ENCODE results near the gene ABHD15. TPM values are rescaled to one million over a fixed set of nuclear protein-coding genes. Genes with fewer than 3 reads are reported as not detected.

Gene ABHD15
- polyA plus RNA-seq, 2 of the 4 experiments (the other 2 are of a cell fraction), result 13.5 to 15.8 TPM

GRCh38 chr17:29593591-29594518 is 27.0 kb upstream of the ABHD15 start (continued):
- TF ChIP-seq HDAC2 (IDR thresholded peaks at IDR 0.05), result 0 out of 2 replicates have a peak, but pooled peaks have one; percentile 31
- TF ChIP-seq ATOH8 (CRISPR knock-in tag; IDR thresholded peaks at IDR 0.05; ENCODE audit: low read depth), result 0 out of 2 replicates have a peak, but pooled peaks have one; percentile 73
- TF ChIP-seq FOXS1 (CRISPR knock-in tag; IDR thresholded peaks at IDR 0.05), result 0 out of 2 replicates have a peak, but pooled peaks have one; percentile 53
- no peak for TF ChIP-seq CHD4 (IDR thresholded peaks at IDR 0.05; ENCODE audit: borderline replicate concordance)
- peak; percentile 22; the same call in 1 of the 2 replicates for TF ChIP-seq PHF8 (IDR thresholded peaks at IDR 0.05; ENCODE audit: borderline replicate concordance, low read depth)
- TF ChIP-seq EHMT2 (IDR thresholded peaks at IDR 0.05; ENCODE audit: low read depth), result peak; percentile 99
- peak; percentile 79 for TF ChIP-seq EHF (CRISPR knock-in tag; IDR thresholded peaks at IDR 0.05)
- peak; percentile 77; the same call in 1 of the 2 replicates for TF ChIP-seq HOXB13 (CRISPR knock-in tag; IDR thresholded peaks at IDR 0.05; ENCODE audit: low read depth)
- no peak for TF ChIP-seq NPAS2 (CRISPR knock-in tag; IDR thresholded peaks at IDR 0.05; ENCODE audit: borderline replicate concordance)
- no peak for TF ChIP-seq ESRRA (IDR thresholded peaks at IDR 0.05; ENCODE audit: borderline replicate concordance, low read length)
- no peak for TF ChIP-seq ELK1 (IDR thresholded peaks at IDR 0.05; ENCODE audit: low read depth, low read length)
- peak; percentile 36 for TF ChIP-seq MAX (IDR thresholded peaks at IDR 0.05)
- no peak for TF ChIP-seq JUNB (IDR thresholded peaks at IDR 0.05)
- peak; percentile 58 for TF ChIP-seq SMC3 (IDR thresholded peaks at IDR 0.05)
- TF ChIP-seq ZSCAN20 (CRISPR knock-in tag; IDR thresholded peaks at IDR 0.05), result 0 out of 2 replicates have a peak, but pooled peaks have one; percentile 39
- TF ChIP-seq CEBPB (IDR thresholded peaks at IDR 0.05), result no peak

- 2% methylated on average over 12 of the region's 96 CpGs for WGBS (ENCODE audit: missing lambda C conversion rate)
- peak within 1 kb of the TSS; percentile 95 to 96 for H3K27ac ChIP-seq
Observed at GRCh38 chr17:29592850-29593551, 26.2 kb upstream of the ABHD15 start, which contains the start of gene ANKRD13B. Gene ANKRD13B, plus strand, starts transcription at chr17:29593132. Its CDS starts 490 bp downstream, at chr17:29593622.

More at GRCh38 chr17:29592850-29593551, 26.2 kb upstream of the ABHD15 start, which contains the start of gene ANKRD13B:
- DNase-seq (ENCODE audit: low read depth in 1 of 2, low spot score in 1 of 2) (peak in 1 of 2 experiments; percentile 66), ATAC-seq (peak in 1 of 2 experiments; percentile 9; a peak in 2 of 6 replicates), FAIRE-seq (no peak)
- ChIA-PET CTCF (interaction anchor here (0.6 to 11.5 kb wide), 24 partner anchors 8 to 640 kb away, joined by 3 to 474 read pairs (median 4); partner anchors contain the start of genes ABHD15 and TP53I13), POLR2A (interaction anchor here (0.5 to 3.0 kb wide), 8 partner anchors 9 to 642 kb away, joined by 3 to 21 read pairs (median 4); partner anchors contain the start of genes ABHD15, NUFIP2, PHF12 and TP53I13)
- peak; percentile 15; the same call in 1 of the 2 replicates for TF ChIP-seq POLR2A (IDR thresholded peaks at IDR 0.05; ENCODE audit: low read length)
- 0 out of 2 replicates have a peak, but pooled peaks have one; percentile 37 for TF ChIP-seq CHD4 (IDR thresholded peaks at IDR 0.05; ENCODE audit: borderline replicate concordance)
- TF ChIP-seq MAX (IDR thresholded peaks at IDR 0.05), result peak; percentile 34; the same call in 1 of the 2 replicates
- TF ChIP-seq USF2 (IDR thresholded peaks at IDR 0.05), result no peak
- peak; percentile 28; the same call in 1 of the 2 replicates for TF ChIP-seq REST (IDR thresholded peaks at IDR 0.05)
- peak within 1 kb of the TSS; percentile 82 for H3K4me3 ChIP-seq
- no peaks in the 10 kb centered on the region for H3K9me3 ChIP-seq
- peak within 1 kb of the TSS; percentile 95 for H3K4me2 ChIP-seq
- peaks cover 41% of the 10 kb centered on the region for H3K4me1 ChIP-seq

Data from A549 (cell line).